Liver (tissue), 9 donors: Measurements from ENCODE around the gene PLK3. TPM values are rescaled to one million over a fixed set of nuclear protein-coding genes. Genes with fewer than 3 reads are reported as not detected.

Source experiments
- DNase-seq: peaks from one replicate; pipeline ENCODE4 v3.0.0-alpha.2; 2017; ENCODE audit warnings: low spot score
- H3K27ac ChIP-seq, 2 donors: one replicate each; pipeline ENCODE4 v1.7.0; 2013; ENCODE audit warnings: inconsistent platforms in 2 of 2, low read length in 2 of 2, control low read depth in 1 of 2, low read depth in 1 of 2, mild to moderate bottlenecking in 1 of 2
- H3K27me3 ChIP-seq, 4 donors: one replicate each; pipeline versions ENCODE4 v1.6.1 to v1.7.0; 2013; ENCODE audit warnings: low read length in 3 of 4, inconsistent platforms in 1 of 4, mild to moderate bottlenecking in 1 of 4, moderate library complexity in 1 of 4; ENCODE audit not compliant: control insufficient read depth in 4 of 4, insufficient read depth in 4 of 4
- H3K36me3 ChIP-seq, 4 donors: one replicate each; pipeline versions ENCODE4 v1.6.1 to v1.7.0; 2013; ENCODE audit warnings: low read length in 3 of 4, mild to moderate bottlenecking in 3 of 4, low read depth in 1 of 4, moderate library complexity in 1 of 4; ENCODE audit not compliant: control insufficient read depth in 4 of 4, insufficient read depth in 3 of 4
- H3K4me1 ChIP-seq, 4 donors: one replicate each; pipeline versions ENCODE4 v1.6.1 to v1.7.0; 2013; ENCODE audit warnings: low read length in 3 of 4, mild to moderate bottlenecking in 3 of 4, moderate library complexity in 1 of 4; ENCODE audit not compliant: control insufficient read depth in 4 of 4, insufficient read depth in 4 of 4
- H3K4me3 ChIP-seq, 3 donors: one replicate each; pipeline versions ENCODE4 v1.6.1 to v1.7.0; 2013; ENCODE audit warnings: low read length in 3 of 3, control low read depth in 1 of 3, low read depth in 1 of 3, mild to moderate bottlenecking in 1 of 3
- H3K9ac ChIP-seq, 2 donors: one replicate each; pipeline ENCODE4 v1.7.0; 2013; ENCODE audit warnings: low read length in 2 of 2, mild to moderate bottlenecking in 2 of 2, moderate library complexity in 2 of 2, control low read depth in 1 of 2, low read depth in 1 of 2
- H3K9me3 ChIP-seq, 4 donors: one replicate each; pipeline versions ENCODE4 v1.6.1 to v1.7.0; 2013; ENCODE audit warnings: low read length in 3 of 4; ENCODE audit not compliant: control insufficient read depth in 4 of 4
- EGR1 ChIP-seq, 2 donors: IDR thresholded peaks; 2 replicates each; pipeline ENCODE4 v1.6.1; 2016 to 2018; ENCODE audit warnings: antibody characterized with exemption in 2 of 2, low read depth in 2 of 2
- HNF4A ChIP-seq, 2 donors: conservative IDR thresholded peaks; 2 replicates each; pipeline ENCODE4 v1.6.1; 2016; ENCODE audit warnings: antibody characterized with exemption in 2 of 2, mild to moderate bottlenecking in 2 of 2
- HNF4G ChIP-seq: IDR thresholded peaks from 2 replicates; pipeline ENCODE4 v1.6.1; 2016; ENCODE audit warnings: antibody characterized with exemption
- JUND ChIP-seq, 2 donors: IDR thresholded peaks; 2 replicates each; pipeline ENCODE4 v1.6.1; 2016; ENCODE audit warnings: antibody characterized with exemption in 2 of 2
- NR2F2 ChIP-seq: IDR thresholded peaks from 2 replicates; pipeline ENCODE4 v1.6.1; 2016; ENCODE audit warnings: antibody characterized with exemption
- RAD21 ChIP-seq, 2 donors: IDR thresholded peaks; 2 replicates each; pipeline ENCODE4 v1.6.1; 2016; ENCODE audit warnings: antibody characterized with exemption in 2 of 2, mild to moderate bottlenecking in 2 of 2
- RXRA ChIP-seq, 2 donors: IDR thresholded peaks; 2 replicates each; pipeline ENCODE4 v1.6.1; 2017 to 2018; ENCODE audit warnings: antibody characterized with exemption in 2 of 2, mild to moderate bottlenecking in 1 of 2
- SP1 ChIP-seq: IDR thresholded peaks from 2 replicates; pipeline ENCODE4 v1.6.1; 2018; ENCODE audit warnings: antibody characterized with exemption, mild to moderate bottlenecking
- TAF1 ChIP-seq: conservative IDR thresholded peaks from 2 replicates; pipeline ENCODE4 v1.6.1; 2016; ENCODE audit warnings: antibody characterized with exemption, mild to moderate bottlenecking
- YY1 ChIP-seq: IDR thresholded peaks from 2 replicates; pipeline ENCODE4 v1.6.1; 2016; ENCODE audit warnings: antibody characterized with exemption, mild to moderate bottlenecking
- WGBS: extraction: QIAGEN DNeasy Blood & Tissue Kit; methylation state at CpG from one replicate; pipeline ENCODE4 v1.1.7; 2013; 5-methylcytosine and 5-hydroxymethylcytosine counted together
- polyA plus RNA-seq, 2 donors: library from polyadenylated mRNA; stranded (reverse) in 1 of 2; unstranded in 1 of 2; fragments of 200-250 nt in 1 of 2; fragments of >200 nt in 1 of 2; fragmentation: Nextera tagmentation in 1 of 2; extraction: Ambion mirVana in 1 of 2; gene quantifications; one replicate each; pipeline versions ENCODE4 v1.2.1 to v1.2.3, GENCODE V29; 2013 to 2015
- total RNA-seq, 2 donors: library from RNA; depleted of rRNA; stranded (reverse); fragments of >200 nt; gene quantifications; one replicate each; pipeline ENCODE4 v1.2.3, GENCODE V29; 2014
- TF ChIP-seq, protein P1 (sequence below): IDR thresholded peaks from 2 replicates; pipeline ENCODE4 v1.6.1; 2016; ENCODE audit warnings: antibody characterized with exemption
- TF ChIP-seq, protein P2 (sequence below): IDR thresholded peaks from 2 replicates; pipeline ENCODE4 v1.6.1; 2016; ENCODE audit warnings: antibody characterized with exemption
- TF ChIP-seq, protein P3 (sequence below): IDR thresholded peaks from 2 replicates; pipeline ENCODE4 v1.6.1; 2016; ENCODE audit warnings: antibody characterized with exemption
- donor health status: healthy.
- donor health status: healthy.
- donor health status: healthy.
- donor health status: healthy.
- donor health status: healthy.

PLK3 gene
- total and polyA plus RNA-seq, 4 donors: 1.5 to 5.7 (median 2.3) TPM

DNA sequence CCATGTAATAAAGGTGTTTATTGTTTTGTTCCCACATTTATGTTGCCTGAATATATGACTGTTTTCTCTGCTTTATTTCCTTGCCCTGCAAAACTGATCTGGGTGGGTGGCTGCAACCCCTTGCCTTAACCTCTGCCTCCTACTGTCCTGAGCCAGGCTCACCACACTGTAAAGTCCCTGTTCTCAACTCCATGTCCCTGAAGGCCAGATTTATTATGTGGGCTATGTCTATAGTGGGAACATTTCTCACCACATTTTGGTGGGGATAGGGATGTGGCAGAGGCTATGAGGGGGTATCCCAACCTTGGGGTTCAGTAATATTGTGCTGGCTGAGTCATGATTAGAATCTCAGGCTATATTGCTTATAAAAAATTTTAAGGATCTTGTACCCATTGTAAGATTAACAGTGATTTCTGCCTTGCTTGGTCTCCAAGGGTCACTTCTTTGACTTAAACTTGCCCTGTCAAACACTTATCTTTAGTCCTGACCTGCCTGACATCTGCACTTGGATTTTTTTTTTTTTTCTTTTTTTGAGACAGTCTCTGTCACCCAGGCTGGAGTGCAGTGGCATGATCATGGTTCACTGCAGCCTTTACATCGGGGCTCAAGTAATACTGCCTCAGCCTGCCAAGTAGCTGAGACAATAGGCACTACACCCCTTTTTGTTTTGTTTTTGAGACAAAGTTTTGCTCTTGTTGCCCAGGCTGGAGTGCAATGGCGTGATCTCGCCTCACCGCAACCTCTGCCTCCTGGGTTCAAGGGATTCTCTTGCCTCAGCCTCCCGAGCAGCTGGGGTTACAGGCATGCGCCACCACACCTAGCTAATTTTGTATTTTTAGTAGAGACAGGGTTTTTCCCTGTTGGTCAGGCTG, 21.2 kb upstream of the PLK3 start:
- peaks cover 5 to 29% (median 18%) of the 10 kb centered on the region in 4 donors for H3K36me3 ChIP-seq

DNA sequence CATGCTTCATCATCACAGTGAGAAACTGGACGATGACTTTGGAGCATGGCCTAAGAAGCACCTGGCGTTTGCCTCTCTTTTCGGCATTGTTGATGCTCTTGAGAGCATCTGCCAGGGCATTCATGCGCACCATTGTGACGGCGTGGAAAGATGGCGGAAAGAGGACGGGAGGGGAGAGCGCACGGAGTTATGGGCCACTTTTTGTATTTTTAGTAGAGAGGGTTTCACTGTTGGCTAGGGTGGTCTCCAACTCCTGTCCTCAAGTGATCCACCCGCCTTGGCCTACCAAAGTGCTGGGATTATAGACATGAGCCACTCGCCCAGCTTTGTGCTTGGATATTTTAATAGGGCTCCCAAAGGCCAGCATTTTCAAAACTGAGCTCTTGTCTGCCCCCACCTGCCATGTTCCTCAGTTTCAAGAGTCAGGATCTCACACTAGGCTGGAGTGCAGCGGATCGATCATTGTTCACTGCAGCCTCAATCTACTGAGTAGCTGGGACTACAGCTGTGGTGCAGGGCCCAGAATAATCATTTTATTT, 19.5 kb upstream of the PLK3 start:
- DNase-seq: no peak
- TF ChIP-seq, protein P1, sequence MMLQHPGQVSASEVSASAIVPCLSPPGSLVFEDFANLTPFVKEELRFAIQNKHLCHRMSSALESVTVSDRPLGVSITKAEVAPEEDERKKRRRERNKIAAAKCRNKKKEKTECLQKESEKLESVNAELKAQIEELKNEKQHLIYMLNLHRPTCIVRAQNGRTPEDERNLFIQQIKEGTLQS: no peak
- TF ChIP-seq YY1: no peak
- peaks cover 4 to 25% (median 13%) of the 10 kb centered on the region in 4 donors for H3K4me1 ChIP-seq
- H3K27ac ChIP-seq: no peak overlapping the region
- H3K4me3 ChIP-seq: no peak overlapping the region
- peaks cover 5 to 29% (median 18%) of the 10 kb centered on the region in 4 donors for H3K36me3 ChIP-seq
- H3K9ac ChIP-seq: no peak overlapping the region
- H3K9me3 ChIP-seq: no peaks in the 10 kb centered on the region
- 97% methylated on average over 14 of the region's 14 CpGs for WGBS
- no peaks in the 10 kb centered on the region for H3K27me3 ChIP-seq

More for the DNA sequence above, 21.2 kb upstream of the PLK3 start:
- WGBS: 96% methylated on average over 6 of the region's 6 CpGs
- Histone ChIP-seq H3K9ac (no peak overlapping the region), H3K9me3 (no peaks in the 10 kb centered on the region), H3K4me3 (no peak overlapping the region), H3K27me3 (no peaks in the 10 kb centered on the region), H3K27ac (no peak overlapping the region), H3K4me1 (peaks cover 2 to 19% (median 11%) of the 10 kb centered on the region in 4 donors)
- TF ChIP-seq SP1 (no peak), HNF4G (no peak), HNF4A (conservative IDR thresholded peaks at IDR 0.05) (no peak), RXRA (IDR thresholded peaks at IDR 0.05) (no peak), NR2F2 (no peak), JUND (IDR thresholded peaks at IDR 0.05) (no peak)
- TF ChIP-seq, protein P1: no peak
- TF ChIP-seq, protein P2, sequence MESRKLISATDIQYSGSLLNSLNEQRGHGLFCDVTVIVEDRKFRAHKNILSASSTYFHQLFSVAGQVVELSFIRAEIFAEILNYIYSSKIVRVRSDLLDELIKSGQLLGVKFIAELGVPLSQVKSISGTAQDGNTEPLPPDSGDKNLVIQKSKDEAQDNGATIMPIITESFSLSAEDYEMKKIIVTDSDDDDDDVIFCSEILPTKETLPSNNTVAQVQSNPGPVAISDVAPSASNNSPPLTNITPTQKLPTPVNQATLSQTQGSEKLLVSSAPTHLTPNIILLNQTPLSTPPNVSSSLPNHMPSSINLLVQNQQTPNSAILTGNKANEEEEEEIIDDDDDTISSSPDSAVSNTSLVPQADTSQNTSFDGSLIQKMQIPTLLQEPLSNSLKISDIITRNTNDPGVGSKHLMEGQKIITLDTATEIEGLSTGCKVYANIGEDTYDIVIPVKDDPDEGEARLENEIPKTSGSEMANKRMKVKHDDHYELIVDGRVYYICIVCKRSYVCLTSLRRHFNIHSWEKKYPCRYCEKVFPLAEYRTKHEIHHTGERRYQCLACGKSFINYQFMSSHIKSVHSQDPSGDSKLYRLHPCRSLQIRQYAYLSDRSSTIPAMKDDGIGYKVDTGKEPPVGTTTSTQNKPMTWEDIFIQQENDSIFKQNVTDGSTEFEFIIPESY: no peak
- TF ChIP-seq, protein P3, sequence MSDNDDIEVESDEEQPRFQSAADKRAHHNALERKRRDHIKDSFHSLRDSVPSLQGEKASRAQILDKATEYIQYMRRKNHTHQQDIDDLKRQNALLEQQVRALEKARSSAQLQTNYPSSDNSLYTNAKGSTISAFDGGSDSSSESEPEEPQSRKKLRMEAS: no peak
- DNase-seq: no peak

DNA sequence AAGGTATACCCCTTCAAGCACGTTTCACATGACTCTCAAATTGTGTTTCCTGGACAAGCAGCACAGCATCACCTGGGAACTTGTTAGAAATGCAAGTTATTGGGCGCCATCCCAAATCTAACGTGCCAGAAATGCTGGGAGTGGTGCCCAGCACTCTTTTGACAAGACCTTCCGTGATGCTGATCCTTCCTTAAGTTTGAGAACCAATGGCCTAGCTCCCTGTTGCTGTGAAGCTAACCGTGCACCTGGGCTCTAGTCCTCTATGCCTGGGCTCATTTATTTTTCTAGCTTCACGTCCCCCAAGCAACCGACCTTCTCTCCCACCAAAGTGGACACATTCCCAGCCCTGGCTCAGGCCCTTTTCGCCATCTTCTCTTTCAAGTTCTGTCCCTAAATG, 16.5 kb upstream of the PLK3 start:
- no peak overlapping the region for H3K27ac ChIP-seq
- 60% methylated on average over 8 of the region's 8 CpGs for WGBS

More for the DNA sequence above, 16.5 kb upstream of the PLK3 start:
- no peaks in the 10 kb centered on the region for H3K9me3 ChIP-seq
- peaks cover 6 to 21% (median 13%) of the 10 kb centered on the region in 4 donors for H3K4me1 ChIP-seq
- peak overlapping the region in 1 of 2 donors; percentile 39 for H3K9ac ChIP-seq
- H3K4me3 ChIP-seq: peak overlapping the region in 1 of 3 donors; percentile 52
- TF ChIP-seq SP1 (no peak), RAD21 (IDR thresholded peaks at IDR 0.05) (no peak), NR2F2 (no peak), HNF4G (no peak), TAF1 (no peak), EGR1 (IDR thresholded peaks at IDR 0.05; ENCODE audit: low read depth in 2 of 2) (no peak)
- H3K36me3 ChIP-seq: peaks cover 0 to 14% (median 6%) of the 10 kb centered on the region in 4 donors
- no peaks in the 10 kb centered on the region for H3K27me3 ChIP-seq
- no peak for DNase-seq
